K562 (cell line): ENCODE data around the gene CCDC183. TPM values are rescaled to one million over a fixed set of nuclear protein-coding genes. Genes with fewer than 3 reads are reported as not detected.

Experiments used
- CEBPZ ChIP-seq: fragments of 150-350 bp; IDR thresholded peaks from 2 replicates; pipeline ENCODE4 v1.6.1; 2014; ENCODE audit warnings: low read depth, mild to moderate bottlenecking, low read length, borderline replicate concordance
- CREB1 ChIP-seq, 2 experiments: sonication (generic) in 1 of 2; formaldehyde crosslinking in 1 of 2; IDR thresholded peaks; 2 replicates each; pipeline versions ENCODE4 v1.6.1 to v1.8.0; 2012 to 2022; ENCODE audit warnings: inconsistent platforms in 1 of 2, mild to moderate bottlenecking in 1 of 2, missing genetic modification reagents in 1 of 2, moderate library complexity in 1 of 2
- CXXC5 ChIP-seq: fragments of 250-450 bp; sonication (Bioruptor Pico); IDR thresholded peaks from 2 replicates; pipeline ENCODE4 v1.8.0; 2022; ENCODE audit warnings: inconsistent platforms, mild to moderate bottlenecking, moderate library complexity
- FOXK1 ChIP-seq: sonication (generic); formaldehyde crosslinking; IDR thresholded peaks from 2 replicates; pipeline ENCODE4 v1.8.0; 2022; ENCODE audit warnings: missing genetic modification reagents, mild to moderate bottlenecking, borderline replicate concordance
- HES1 ChIP-seq: fragments of 450-650 bp; IDR thresholded peaks from 2 replicates; pipeline ENCODE4 v1.6.1; 2016; ENCODE audit warnings: low read depth, mild to moderate bottlenecking, moderate library complexity
- HMG20B ChIP-seq: fragments of 250-450 bp; sonication (Bioruptor Pico); IDR thresholded peaks from 2 replicates; pipeline ENCODE4 v1.5.0; 2021; ENCODE audit warnings: mild to moderate bottlenecking
- KDM4B ChIP-seq, 2 experiments: fragments of 450-650 bp in 1 of 2; sonication (generic) in 1 of 2; IDR thresholded peaks; 2 replicates each; pipeline ENCODE4 v1.6.1; 2016 to 2017; ENCODE audit warnings: borderline replicate concordance in 2 of 2, antibody characterized with exemption in 1 of 2, low read depth in 1 of 2, mild to moderate bottlenecking in 1 of 2
- L3MBTL2 ChIP-seq: fragments of 450-650 bp; IDR thresholded peaks from 2 replicates; pipeline ENCODE4 v1.6.1; 2016; ENCODE audit warnings: mild to moderate bottlenecking, moderate library complexity
- LCOR ChIP-seq: sonication (generic); formaldehyde crosslinking; IDR thresholded peaks from 2 replicates; pipeline ENCODE4 v1.8.0; 2022; ENCODE audit warnings: mild to moderate bottlenecking, missing genetic modification reagents
- MCM2 ChIP-seq: fragments of 450-650 bp; IDR thresholded peaks from 2 replicates; pipeline ENCODE4 v1.6.1; 2017; ENCODE audit warnings: low read depth, mild to moderate bottlenecking
- MECOM ChIP-seq: fragments of 250-450 bp; sonication (Bioruptor Pico); IDR thresholded peaks from 2 replicates; pipeline ENCODE4 v1.8.0; 2022; ENCODE audit warnings: inconsistent platforms
- PBX2 ChIP-seq, 2 experiments: IDR thresholded peaks in 1 of 2; conservative IDR thresholded peaks in 1 of 2; 2 replicates each; pipeline ENCODE4 v1.6.1; 2016; ENCODE audit warnings: low read depth in 2 of 2, mild to moderate bottlenecking in 1 of 2, missing compliant biosample characterization in 1 of 2, missing genetic modification characterization in 1 of 2, moderate library complexity in 1 of 2
- SIN3A ChIP-seq, 2 experiments: fragments of 150-350 bp in 1 of 2; IDR thresholded peaks; 2 replicates each; pipeline ENCODE4 v1.6.1; 2011 to 2016; ENCODE audit warnings: borderline replicate concordance in 2 of 2, low read depth in 2 of 2, low read length in 2 of 2, mild to moderate bottlenecking in 2 of 2, moderate library complexity in 2 of 2; ENCODE audit not compliant: control insufficient read depth in 1 of 2
- SRSF9 ChIP-seq: fragments of 200-400 bp; formaldehyde crosslinking; IDR thresholded peaks from 2 replicates; pipeline ENCODE4 v1.6.1; 2017; ENCODE audit warnings: low read depth, low read length, borderline replicate concordance
- TAF1 ChIP-seq: IDR thresholded peaks from 2 replicates; pipeline ENCODE4 v1.6.1; 2011; ENCODE audit warnings: mild to moderate bottlenecking, low read length, moderate library complexity; ENCODE audit not compliant: insufficient read depth, control insufficient read depth, severe bottlenecking; ENCODE audit errors: extremely low read depth
- ZNF76 ChIP-seq: fragments of 250-450 bp; sonication (Bioruptor Pico); IDR thresholded peaks from 2 replicates; pipeline ENCODE4 v1.4.0; 2020; ENCODE audit warnings: mild to moderate bottlenecking, moderate library complexity, borderline replicate concordance
- polyA plus RNA-seq, 8 experiments: library from polyadenylated mRNA; depleted of rRNA in 4 of 8; stranded (reverse) in 5 of 8; unstranded in 3 of 8; fragments of >200 nt; fragmentation: Nextera tagmentation in 2 of 8; fragmentation: Illumina TruSeq in 1 of 8; extraction: Ambion mirVana in 2 of 8; extraction: Trizol in 1 of 8; gene quantifications; 2 replicates each; pipeline versions ENCODE4 v1.2.1 to v1.2.3, GENCODE V29; 2011 to 2014; ENCODE audit warnings: inconsistent platforms in 1 of 8, missing spikeins in 1 of 8
- total RNA-seq, 7 experiments: library from RNA; depleted of rRNA in 6 of 7; stranded (reverse); fragments of >200 nt in 6 of 7; fragmentation: Illumina TruSeq in 2 of 7; extraction: Trizol in 2 of 7; gene quantifications; 2 replicates each; pipeline versions ENCODE4 v1.2.1 to v1.2.3, GENCODE V29; 2011 to 2021; ENCODE audit warnings: low replicate concordance in 1 of 7
- TF ChIP-seq, protein P1 (sequence below): fragments of 250-450 bp; sonication (Bioruptor Pico); IDR thresholded peaks from 2 replicates; pipeline ENCODE4 v1.8.0; 2021; ENCODE audit warnings: borderline replicate concordance, mild to moderate bottlenecking, moderate library complexity; ENCODE audit not compliant: poor library complexity, severe bottlenecking

CCDC183 gene
- total and polyA plus RNA-seq, 9 of the 15 experiments (the other 6 are each of a cell fraction or from before 2014, with no cell fraction given) = 0.21 to 0.60 (median 0.29) TPM; not detected in 4

- TF ChIP-seq CEBPZ = no peak
- no peak for TF ChIP-seq TAF1
- no peak for TF ChIP-seq SIN3A (IDR thresholded peaks at IDR 0.05; ENCODE audit: borderline replicate concordance in 2 of 2, control insufficient read depth in 1 of 2, low read depth in 2 of 2, low read length in 2 of 2)
- no peak for TF ChIP-seq FOXK1
- peak; percentile 27; the same call in 1 of the 2 replicates for TF ChIP-seq CXXC5 (CRISPR knock-in tag)
- peak; percentile 90 for TF ChIP-seq L3MBTL2
- no peak for TF ChIP-seq ZNF76 (CRISPR knock-in tag)
- no peak for TF ChIP-seq HES1
- TF ChIP-seq CREB1 (IDR thresholded peaks at IDR 0.05) = no peak
- peak; percentile 27; the same call in 1 of the 2 replicates for TF ChIP-seq CREB1 (CRISPR knock-in tag; IDR thresholded peaks at IDR 0.05)
- no peak for TF ChIP-seq KDM4B (IDR thresholded peaks at IDR 0.05; ENCODE audit: borderline replicate concordance in 2 of 2, low read depth in 1 of 2)
- no peak for TF ChIP-seq MECOM (CRISPR knock-in tag)
- TF ChIP-seq, protein P1, sequence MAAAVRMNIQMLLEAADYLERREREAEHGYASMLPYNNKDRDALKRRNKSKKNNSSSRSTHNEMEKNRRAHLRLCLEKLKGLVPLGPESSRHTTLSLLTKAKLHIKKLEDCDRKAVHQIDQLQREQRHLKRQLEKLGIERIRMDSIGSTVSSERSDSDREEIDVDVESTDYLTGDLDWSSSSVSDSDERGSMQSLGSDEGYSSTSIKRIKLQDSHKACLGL (CRISPR knock-in tag) = no peak
- no peak for TF ChIP-seq SRSF9
- no peak for TF ChIP-seq HMG20B (CRISPR knock-in tag)
- TF ChIP-seq LCOR = 0 out of 2 replicates have a peak, but pooled peaks have one; percentile 57
- TF ChIP-seq MCM2 = no peak
- no peak for TF ChIP-seq PBX2 (CRISPR knock-in tag; IDR thresholded peaks at IDR 0.05; ENCODE audit: low read depth)
- TF ChIP-seq PBX2 (tag; conservative IDR thresholded peaks at IDR 0.05; ENCODE audit: low read depth) = no peak
Measured at GRCh38 chr9:136799854-136800657, 3.9 kb downstream of the CCDC183 start (continued).
